ENCODE results near the gene ITPKC.
"Not testable (repeated sequence)": the region's sequence is repeated elsewhere in the genome, so short reads cannot be mapped to it uniquely, and the experiment has no call there.

ITPKC gene

GRCh38 chr19:40721936-40722661 lies 5.2 kb downstream of the ITPKC start:
- Histone ChIP-seq H3K27ac (ENCODE audit: low read depth, low read length) (peak overlapping the region; percentile 99), H3K36me3 (ENCODE audit: control insufficient read depth in 5 of 5, insufficient read depth in 5 of 5, low read length in 5 of 5) (peaks cover 5 to 38% (median 29%) of the 10 kb centered on the region in 5 donors), H3K4me3 (ENCODE audit: low read depth in 1 of 5, low read length in 5 of 5) (peak overlapping the region in 4 of 5 donors; percentile 18 to 99 (median 44)), H3K9ac (ENCODE audit: low read length in 5 of 5) (peak overlapping the region in 3 of 5 donors; percentile 41 to 63 (median 46)), H3K27me3 (ENCODE audit: control insufficient read depth in 5 of 5, insufficient read depth in 4 of 5, low read length in 5 of 5) (no peaks in the 10 kb centered on the region), H3K4me1 (ENCODE audit: control insufficient read depth in 5 of 5, insufficient read depth in 5 of 5, low read length in 5 of 5) (peaks cover 5 to 54% (median 53%) of the 10 kb centered on the region in 5 donors), H3K9me3 (ENCODE audit: control insufficient read depth in 5 of 5, low read length in 5 of 5) (no peaks in the 10 kb centered on the region)

GRCh38 chr19:40723661-40724254 lies 6.8 kb downstream of the ITPKC start:
- Histone ChIP-seq H3K27ac (ENCODE audit: low read depth, low read length) (no peak overlapping the region), H3K4me1 (ENCODE audit: control insufficient read depth in 5 of 5, insufficient read depth in 5 of 5, low read length in 5 of 5) (peaks cover 5 to 39% (median 38%) of the 10 kb centered on the region in 5 donors), H3K9me3 (ENCODE audit: control insufficient read depth in 5 of 5, low read length in 5 of 5) (no peaks in the 10 kb centered on the region), H3K27me3 (ENCODE audit: control insufficient read depth in 5 of 5, insufficient read depth in 4 of 5, low read length in 5 of 5) (no peaks in the 10 kb centered on the region), H3K9ac (ENCODE audit: low read length in 5 of 5) (no peak overlapping the region), H3K4me3 (ENCODE audit: low read depth in 1 of 5, low read length in 5 of 5) (no peak overlapping the region), H3K36me3 (ENCODE audit: control insufficient read depth in 5 of 5, insufficient read depth in 5 of 5, low read length in 5 of 5) (peaks cover 5 to 51% (median 39%) of the 10 kb centered on the region in 5 donors)

- no peak overlapping the region for H3K4me3 ChIP-seq (ENCODE audit: low read depth in 1 of 5, low read length in 5 of 5)
- H3K27ac ChIP-seq (ENCODE audit: low read depth, low read length): no peak overlapping the region
- H3K9me3 ChIP-seq (ENCODE audit: control insufficient read depth in 5 of 5, low read length in 5 of 5): no peaks in the 10 kb centered on the region
- no peak overlapping the region for H3K9ac ChIP-seq (ENCODE audit: low read length in 5 of 5)
- peaks cover 5 to 33% (median 33%) of the 10 kb centered on the region in 5 donors for H3K4me1 ChIP-seq (ENCODE audit: control insufficient read depth in 5 of 5, insufficient read depth in 5 of 5, low read length in 5 of 5)
- H3K36me3 ChIP-seq (ENCODE audit: control insufficient read depth in 5 of 5, insufficient read depth in 5 of 5, low read length in 5 of 5): peaks cover 5 to 56% (median 42%) of the 10 kb centered on the region in 5 donors
- H3K27me3 ChIP-seq (ENCODE audit: control insufficient read depth in 5 of 5, insufficient read depth in 4 of 5, low read length in 5 of 5): no peaks in the 10 kb centered on the region
Measured at GRCh38 chr19:40724315-40724714, 7.4 kb downstream of the ITPKC start.

GRCh38 chr19:40724855-40725254 lies 7.9 kb downstream of the ITPKC start:
- no peak overlapping the region for H3K9ac ChIP-seq (ENCODE audit: low read length in 5 of 5)
- H3K4me1 ChIP-seq (ENCODE audit: control insufficient read depth in 5 of 5, insufficient read depth in 5 of 5, low read length in 5 of 5): peaks cover 5 to 28% (median 27%) of the 10 kb centered on the region in 5 donors
- no peaks in the 10 kb centered on the region for H3K27me3 ChIP-seq (ENCODE audit: control insufficient read depth in 5 of 5, insufficient read depth in 4 of 5, low read length in 5 of 5)
- H3K27ac ChIP-seq (ENCODE audit: low read depth, low read length): no peak overlapping the region
- no peak overlapping the region for H3K4me3 ChIP-seq (ENCODE audit: low read depth in 1 of 5, low read length in 5 of 5)
- H3K9me3 ChIP-seq (ENCODE audit: control insufficient read depth in 5 of 5, low read length in 5 of 5): no peaks in the 10 kb centered on the region
- H3K36me3 ChIP-seq (ENCODE audit: control insufficient read depth in 5 of 5, insufficient read depth in 5 of 5, low read length in 5 of 5): peaks cover 5 to 60% (median 46%) of the 10 kb centered on the region in 5 donors

- H3K4me3 ChIP-seq (ENCODE audit: low read depth in 1 of 5, low read length in 5 of 5): no peak overlapping the region
- no peak overlapping the region for H3K9ac ChIP-seq (ENCODE audit: low read length in 5 of 5)
- H3K9me3 ChIP-seq (ENCODE audit: control insufficient read depth in 5 of 5, low read length in 5 of 5): no peaks in the 10 kb centered on the region
- H3K4me1 ChIP-seq (ENCODE audit: control insufficient read depth in 5 of 5, insufficient read depth in 5 of 5, low read length in 5 of 5): peaks cover 2 to 14% (median 13%) of the 10 kb centered on the region in 5 donors
- H3K36me3 ChIP-seq (ENCODE audit: control insufficient read depth in 5 of 5, insufficient read depth in 5 of 5, low read length in 5 of 5): peaks cover 13 to 74% (median 60%) of the 10 kb centered on the region in 5 donors
- H3K27me3 ChIP-seq (ENCODE audit: control insufficient read depth in 5 of 5, insufficient read depth in 4 of 5, low read length in 5 of 5): no peaks in the 10 kb centered on the region
- no peak overlapping the region for H3K27ac ChIP-seq (ENCODE audit: low read depth, low read length)
Measured at GRCh38 chr19:40726279-40726678, 9.4 kb downstream of the ITPKC start.

- H3K27ac ChIP-seq (ENCODE audit: low read depth, low read length); H3K27me3 ChIP-seq (ENCODE audit: control insufficient read depth in 5 of 5, insufficient read depth in 4 of 5, low read length in 5 of 5); H3K9me3 ChIP-seq (ENCODE audit: control insufficient read depth in 5 of 5, low read length in 5 of 5); H3K9ac ChIP-seq (ENCODE audit: low read length in 5 of 5); H3K4me1 ChIP-seq (ENCODE audit: control insufficient read depth in 5 of 5, insufficient read depth in 5 of 5, low read length in 5 of 5); H3K4me3 ChIP-seq (ENCODE audit: low read depth in 1 of 5, low read length in 5 of 5): not testable (repeated sequence)
- peaks cover 25 to 87% (median 84%) of the 10 kb centered on the region in 5 donors for H3K36me3 ChIP-seq (ENCODE audit: control insufficient read depth in 5 of 5, insufficient read depth in 5 of 5, low read length in 5 of 5)
Measured at GRCh38 chr19:40730065-40730464, 13.2 kb downstream of the ITPKC start.

- not testable (repeated sequence) for H3K27ac ChIP-seq (ENCODE audit: low read depth, low read length); H3K27me3 ChIP-seq (ENCODE audit: control insufficient read depth in 5 of 5, insufficient read depth in 4 of 5, low read length in 5 of 5); H3K9ac ChIP-seq (ENCODE audit: low read length in 5 of 5); H3K4me3 ChIP-seq (ENCODE audit: low read depth in 1 of 5, low read length in 5 of 5); H3K9me3 ChIP-seq (ENCODE audit: control insufficient read depth in 5 of 5, low read length in 5 of 5); H3K4me1 ChIP-seq (ENCODE audit: control insufficient read depth in 5 of 5, insufficient read depth in 5 of 5, low read length in 5 of 5)
- H3K36me3 ChIP-seq (ENCODE audit: control insufficient read depth in 5 of 5, insufficient read depth in 5 of 5, low read length in 5 of 5): peaks cover 20 to 93% (median 89%) of the 10 kb centered on the region in 5 donors
Measured at GRCh38 chr19:40732304-40732703, 15.4 kb downstream of the ITPKC start.

- no peaks in the 10 kb centered on the region for H3K27me3 ChIP-seq (ENCODE audit: control insufficient read depth in 5 of 5, insufficient read depth in 4 of 5, low read length in 5 of 5)
- peaks cover 20 to 89% (median 86%) of the 10 kb centered on the region in 5 donors for H3K36me3 ChIP-seq (ENCODE audit: control insufficient read depth in 5 of 5, insufficient read depth in 5 of 5, low read length in 5 of 5)
- no peak overlapping the region for H3K27ac ChIP-seq (ENCODE audit: low read depth, low read length)
- no peaks in the 10 kb centered on the region for H3K4me1 ChIP-seq (ENCODE audit: control insufficient read depth in 5 of 5, insufficient read depth in 5 of 5, low read length in 5 of 5)
- H3K9me3 ChIP-seq (ENCODE audit: control insufficient read depth in 5 of 5, low read length in 5 of 5): no peaks in the 10 kb centered on the region
- no peak overlapping the region for H3K4me3 ChIP-seq (ENCODE audit: low read depth in 1 of 5, low read length in 5 of 5)
- no peak overlapping the region for H3K9ac ChIP-seq (ENCODE audit: low read length in 5 of 5)
Measured at GRCh38 chr19:40733149-40733548, 16.2 kb downstream of the ITPKC start.

GRCh38 chr19:40735013-40735771 lies 18.3 kb downstream of the ITPKC start:
- H3K4me3 ChIP-seq (ENCODE audit: low read depth in 1 of 5, low read length in 5 of 5): no peak overlapping the region
- no peak overlapping the region for H3K27ac ChIP-seq (ENCODE audit: low read depth, low read length)
- no peaks in the 10 kb centered on the region for H3K27me3 ChIP-seq (ENCODE audit: control insufficient read depth in 5 of 5, insufficient read depth in 4 of 5, low read length in 5 of 5)
- peaks cover 0 to 7% (median 5%) of the 10 kb centered on the region in 5 donors for H3K4me1 ChIP-seq (ENCODE audit: control insufficient read depth in 5 of 5, insufficient read depth in 5 of 5, low read length in 5 of 5)
- H3K9me3 ChIP-seq (ENCODE audit: control insufficient read depth in 5 of 5, low read length in 5 of 5): no peaks in the 10 kb centered on the region
- peaks cover 19 to 94% (median 89%) of the 10 kb centered on the region in 5 donors for H3K36me3 ChIP-seq (ENCODE audit: control insufficient read depth in 5 of 5, insufficient read depth in 5 of 5, low read length in 5 of 5)
- no peak overlapping the region for H3K9ac ChIP-seq (ENCODE audit: low read length in 5 of 5)

- Histone ChIP-seq H3K4me1 (ENCODE audit: control insufficient read depth in 5 of 5, insufficient read depth in 5 of 5, low read length in 5 of 5) (peaks cover 0 to 14% (median 13%) of the 10 kb centered on the region in 5 donors), H3K36me3 (ENCODE audit: control insufficient read depth in 5 of 5, insufficient read depth in 5 of 5, low read length in 5 of 5) (peaks cover 12 to 86% (median 82%) of the 10 kb centered on the region in 5 donors), H3K9me3 (ENCODE audit: control insufficient read depth in 5 of 5, low read length in 5 of 5) (no peaks in the 10 kb centered on the region), H3K9ac (ENCODE audit: low read length in 5 of 5) (no peak overlapping the region), H3K27me3 (ENCODE audit: control insufficient read depth in 5 of 5, insufficient read depth in 4 of 5, low read length in 5 of 5) (no peaks in the 10 kb centered on the region), H3K27ac (ENCODE audit: low read depth, low read length) (no peak overlapping the region), H3K4me3 (ENCODE audit: low read depth in 1 of 5, low read length in 5 of 5) (no peak overlapping the region)
Measured at GRCh38 chr19:40736661-40737060, 19.7 kb downstream of the ITPKC start.

Measured in subcutaneous abdominal adipose tissue (tissue), 5 donors.